Measurements from ENCODE around the gene NDUFA11.

DNA sequence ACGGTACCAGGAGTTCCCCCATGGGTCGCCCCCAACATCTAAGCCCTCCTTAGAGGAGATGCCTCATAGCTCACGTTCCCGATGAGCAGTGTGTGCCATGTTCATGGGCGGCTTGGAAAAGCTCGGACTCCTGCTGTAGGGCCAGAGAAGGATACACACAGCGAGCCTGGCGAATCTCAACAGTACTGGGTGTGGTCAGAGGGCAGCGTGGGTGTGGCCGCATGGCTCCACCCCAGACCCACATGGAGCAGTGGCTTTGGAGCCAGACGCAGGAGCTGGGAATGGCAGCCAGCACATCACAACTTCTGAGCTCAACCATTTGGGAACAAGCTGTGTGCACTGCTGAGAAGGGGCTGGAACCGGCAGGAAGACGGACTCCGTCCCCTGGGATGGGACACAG, 26.0 kb upstream of the NDUFA11 start:
- TF ChIP-seq TCF12 (IDR thresholded peaks at IDR 0.05) (no peak), MEF2A (IDR thresholded peaks at IDR 0.05; ENCODE audit: borderline replicate concordance, low read depth) (no peak), SMC3 (IDR thresholded peaks at IDR 0.05; ENCODE audit: low read depth, low read length) (no peak), EP300 (IDR thresholded peaks at IDR 0.05; ENCODE audit: borderline replicate concordance in 1 of 2, low read depth in 1 of 2, low read length in 1 of 2) (no peak), YY1 (IDR thresholded peaks at IDR 0.05; ENCODE audit: low read depth) (no peak), USF1 (IDR thresholded peaks at IDR 0.05; ENCODE audit: borderline replicate concordance, low read depth) (no peak), RAD21 (IDR thresholded peaks at IDR 0.05; ENCODE audit: low read length) (no peak), MAX (IDR thresholded peaks at IDR 0.05; ENCODE audit: low read depth) (no peak)
- TF ChIP-seq, protein P1, sequence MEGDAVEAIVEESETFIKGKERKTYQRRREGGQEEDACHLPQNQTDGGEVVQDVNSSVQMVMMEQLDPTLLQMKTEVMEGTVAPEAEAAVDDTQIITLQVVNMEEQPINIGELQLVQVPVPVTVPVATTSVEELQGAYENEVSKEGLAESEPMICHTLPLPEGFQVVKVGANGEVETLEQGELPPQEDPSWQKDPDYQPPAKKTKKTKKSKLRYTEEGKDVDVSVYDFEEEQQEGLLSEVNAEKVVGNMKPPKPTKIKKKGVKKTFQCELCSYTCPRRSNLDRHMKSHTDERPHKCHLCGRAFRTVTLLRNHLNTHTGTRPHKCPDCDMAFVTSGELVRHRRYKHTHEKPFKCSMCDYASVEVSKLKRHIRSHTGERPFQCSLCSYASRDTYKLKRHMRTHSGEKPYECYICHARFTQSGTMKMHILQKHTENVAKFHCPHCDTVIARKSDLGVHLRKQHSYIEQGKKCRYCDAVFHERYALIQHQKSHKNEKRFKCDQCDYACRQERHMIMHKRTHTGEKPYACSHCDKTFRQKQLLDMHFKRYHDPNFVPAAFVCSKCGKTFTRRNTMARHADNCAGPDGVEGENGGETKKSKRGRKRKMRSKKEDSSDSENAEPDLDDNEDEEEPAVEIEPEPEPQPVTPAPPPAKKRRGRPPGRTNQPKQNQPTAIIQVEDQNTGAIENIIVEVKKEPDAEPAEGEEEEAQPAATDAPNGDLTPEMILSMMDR (IDR thresholded peaks at IDR 0.05): no peak
- TF ChIP-seq, protein P2, sequence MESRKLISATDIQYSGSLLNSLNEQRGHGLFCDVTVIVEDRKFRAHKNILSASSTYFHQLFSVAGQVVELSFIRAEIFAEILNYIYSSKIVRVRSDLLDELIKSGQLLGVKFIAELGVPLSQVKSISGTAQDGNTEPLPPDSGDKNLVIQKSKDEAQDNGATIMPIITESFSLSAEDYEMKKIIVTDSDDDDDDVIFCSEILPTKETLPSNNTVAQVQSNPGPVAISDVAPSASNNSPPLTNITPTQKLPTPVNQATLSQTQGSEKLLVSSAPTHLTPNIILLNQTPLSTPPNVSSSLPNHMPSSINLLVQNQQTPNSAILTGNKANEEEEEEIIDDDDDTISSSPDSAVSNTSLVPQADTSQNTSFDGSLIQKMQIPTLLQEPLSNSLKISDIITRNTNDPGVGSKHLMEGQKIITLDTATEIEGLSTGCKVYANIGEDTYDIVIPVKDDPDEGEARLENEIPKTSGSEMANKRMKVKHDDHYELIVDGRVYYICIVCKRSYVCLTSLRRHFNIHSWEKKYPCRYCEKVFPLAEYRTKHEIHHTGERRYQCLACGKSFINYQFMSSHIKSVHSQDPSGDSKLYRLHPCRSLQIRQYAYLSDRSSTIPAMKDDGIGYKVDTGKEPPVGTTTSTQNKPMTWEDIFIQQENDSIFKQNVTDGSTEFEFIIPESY (IDR thresholded peaks at IDR 0.05; ENCODE audit: borderline replicate concordance, low read depth): no peak
